Measurements from ENCODE around the gene LENEP. TPM values are rescaled to one million over a fixed set of nuclear protein-coding genes. Genes with fewer than 3 reads are reported as not detected.
A peak's percentile ranks its signal among the peaks of the same experiment; 100 is the strongest.

LENEP gene
- total and polyA plus RNA-seq, 2 of the 8 experiments (the other 6 are each of a cell fraction or from before 2014, with no cell fraction given) = 1.3 TPM; not detected in 1

DNA sequence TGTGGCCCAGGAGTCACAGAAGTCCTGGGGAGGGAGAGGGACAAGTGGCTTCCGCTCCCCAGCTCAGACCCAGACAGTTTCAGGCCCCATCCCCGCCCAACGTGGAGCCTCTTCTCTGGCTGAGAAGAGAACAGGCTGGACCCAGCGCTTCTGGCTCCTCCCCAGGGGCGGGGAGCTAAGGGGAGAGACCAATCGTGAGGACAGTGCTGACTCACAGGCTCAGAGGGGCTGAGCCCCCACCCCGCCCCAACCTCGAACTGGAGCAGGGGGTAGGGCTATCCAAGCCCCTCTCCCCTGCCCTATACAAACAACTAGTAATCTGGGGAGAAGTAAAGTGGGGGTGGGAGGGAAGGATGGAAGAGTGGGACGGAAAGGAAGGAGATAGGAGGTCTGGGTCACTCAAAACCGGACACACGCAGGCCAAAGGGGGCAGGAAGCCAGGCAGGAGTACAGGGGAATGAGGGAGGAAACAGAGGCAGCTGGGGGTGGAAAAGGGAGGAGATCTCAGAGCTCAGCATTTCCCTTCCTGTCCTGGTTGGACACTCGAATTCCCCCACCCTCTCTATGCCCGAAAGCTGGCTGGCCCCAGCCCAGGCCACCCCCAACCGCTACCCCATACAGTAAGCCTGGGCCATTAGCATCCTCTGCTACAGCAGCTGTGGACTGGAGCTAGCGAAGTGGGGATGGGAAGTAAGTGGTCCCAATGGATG, 22.6 kb upstream of the LENEP start, which contains the start of gene SHC1:
SHC1 (minus strand) TSS at position 117 of the 710 bp plus-strand sequence. CDS start 221 bp downstream, outside the sequence.
- Histone ChIP-seq H3K27ac (ENCODE audit: low read depth, low read length) (peak within 1 kb of the TSS; percentile 91), H4K20me1 (replicated peaks in 1 of 2; ENCODE audit: control insufficient read depth in 1 of 2, insufficient read depth in 2 of 2, low read length in 2 of 2) (peaks cover 9% of the 10 kb centered on the region in 2 experiments), H3K18ac (ENCODE audit: extremely low read depth, low read length) (peak within 1 kb of the TSS; percentile 84), H3K36me3 (ENCODE audit: control insufficient read depth in 2 of 4, insufficient read depth in 4 of 4, low read length in 3 of 4) (peaks cover 13 to 26% (median 22%) of the 10 kb centered on the region in 4 experiments), H3K4me2 (ENCODE audit: insufficient read depth in 1 of 2, low read depth in 2 of 2, low read length in 2 of 2) (peak within 1 kb of the TSS; percentile 78), H3K27me3 (replicated peaks in 1 of 4; ENCODE audit: control insufficient read depth in 3 of 4, extremely low read depth in 1 of 4, insufficient read depth in 3 of 4, low read length in 3 of 4) (no peaks in the 10 kb centered on the region), H3K9ac (replicated peaks in 1 of 4; ENCODE audit: extremely low read depth in 1 of 4, low read depth in 3 of 4, low read length in 3 of 4) (peak within 1 kb of the TSS; percentile 55 to 81 (median 70)), H2BK15ac (ENCODE audit: low read length) (peak within 1 kb of the TSS; percentile 85), H4K8ac (ENCODE audit: extremely low read depth, insufficient read depth, low read length) (peak within 1 kb of the TSS; percentile 74), H2BK120ac (replicated peaks; ENCODE audit: low read depth, low read length) (peak within 1 kb of the TSS; percentile 95), H3K4me3 (ENCODE audit: extremely low read depth in 1 of 4, insufficient read depth in 2 of 4, low read depth in 3 of 4, low read length in 4 of 4) (peak within 1 kb of the TSS; percentile 61 to 80 (median 76)), H2AFZ (ENCODE audit: low read length) (no peak within 1 kb of the TSS), H2BK12ac (ENCODE audit: low read depth, low read length) (peak within 1 kb of the TSS; percentile 100), H3K14ac (ENCODE audit: insufficient read length) (peak within 1 kb of the TSS; percentile 16), H2BK20ac (ENCODE audit: low read length) (peak within 1 kb of the TSS; percentile 88), H4K91ac (replicated peaks; ENCODE audit: insufficient read length, low read length) (peak within 1 kb of the TSS; percentile 100), H3K9me3 (ENCODE audit: insufficient read depth in 2 of 2, low read depth in 1 of 2, low read length in 1 of 2) (no peaks in the 10 kb centered on the region), H4K5ac (ENCODE audit: insufficient read length, low read depth, low read length) (peak within 1 kb of the TSS; percentile 92), H3K4me1 (replicated peaks in 1 of 4; ENCODE audit: control insufficient read depth in 3 of 4, insufficient read depth in 4 of 4, low read length in 3 of 4) (peaks cover 3 to 19% (median 14%) of the 10 kb centered on the region in 4 experiments), H3K23me2 (ENCODE audit: low read depth, low read length) (peaks cover 29% of the 10 kb centered on the region), H3K23ac (ENCODE audit: insufficient read length) (peak within 1 kb of the TSS; percentile 61), H3K79me1 (ENCODE audit: low read depth, low read length) (peaks cover 14% of the 10 kb centered on the region; the same call in 1 of the 2 replicates), H2AK5ac (ENCODE audit: low read depth, low read length) (peak within 1 kb of the TSS; percentile 100), H3K79me2 (ENCODE audit: control insufficient read depth in 1 of 2, insufficient read depth in 2 of 2, low read length in 2 of 2) (peaks cover 12 to 47% of the 10 kb centered on the region in 2 experiments), H3K56ac (replicated peaks; ENCODE audit: insufficient read length, low read depth, low read length) (peak within 1 kb of the TSS; percentile 94), H3K4ac (replicated peaks; ENCODE audit: insufficient read length, low read depth, low read length) (peak within 1 kb of the TSS; percentile 98), H2BK5ac (ENCODE audit: low read depth, low read length) (peak within 1 kb of the TSS; percentile 99)
- ChIA-PET POLR2A (ENCODE audit: partially characterized antibody) (interaction anchor here (0.6 to 42.8 kb wide), 20 partner anchors 11 to 1090 kb away, joined by 3 to 702 read pairs (median 4); partner anchors contain the start of genes ADAM15, FLAD1, LENEP and PBXIP1), CTCF (ENCODE audit: partially characterized antibody) (interaction anchor here (0.7 to 20.6 kb wide), 16 partner anchors 10 to 114 kb away, joined by 3 to 334 read pairs (median 6); partner anchors contain the start of genes ADAM15, EFNA4, FLAD1 and LENEP)
- DNase-seq (ENCODE audit: low read depth in 1 of 2, low spot score in 2 of 2) = peak; percentile 84 to 90
- WGBS, 2 experiments (ENCODE audit: extremely low coverage in 1 of 2, insufficient coverage in 1 of 2, insufficient read length in 1 of 2, insufficient replicate concordance in 2 of 2, low coverage in 1 of 2, low lambda C conversion rate in 2 of 2, missing lambda C conversion rate in 1 of 2) = 3% methylated on average over 14 of the region's 15 CpGs; no CpG with 5 or more reads in 1 of the 2 experiments
- no peak for FAIRE-seq
- TF ChIP-seq RBBP5 (IDR thresholded peaks at IDR 0.05; ENCODE audit: borderline replicate concordance, low read depth, low read length) (0 out of 2 replicates have a peak, but pooled peaks have one; percentile 48), JUND (IDR thresholded peaks at IDR 0.05; ENCODE audit: low read length) (peak; percentile 82), CREB1 (IDR thresholded peaks at IDR 0.05) (0 out of 2 replicates have a peak, but pooled peaks have one; percentile 9), SP2 (IDR thresholded peaks at IDR 0.05; ENCODE audit: low read length) (no peak), POLR2A (IDR thresholded peaks at IDR 0.05; ENCODE audit: control extremely low read depth in 1 of 2, low read depth in 2 of 2, low read length in 2 of 2) (peak; percentile 79 to 92), NRF1 (IDR thresholded peaks at IDR 0.05; ENCODE audit: low read depth, low read length) (no peak), MAFK (IDR thresholded peaks at IDR 0.05; ENCODE audit: low read depth, low read length) (peak; percentile 75), GTF2F1 (IDR thresholded peaks at IDR 0.05; ENCODE audit: borderline replicate concordance, low read depth, low read length) (0 out of 2 replicates have a peak, but pooled peaks have one; percentile 21), CEBPB (IDR thresholded peaks at IDR 0.05; ENCODE audit: low read depth, low read length) (no peak), POLR2AphosphoS5 (IDR thresholded peaks at IDR 0.05; ENCODE audit: low read depth, low read length) (peak; percentile 85; the same call in 1 of the 2 replicates)
- TF ChIP-seq, protein P1, sequence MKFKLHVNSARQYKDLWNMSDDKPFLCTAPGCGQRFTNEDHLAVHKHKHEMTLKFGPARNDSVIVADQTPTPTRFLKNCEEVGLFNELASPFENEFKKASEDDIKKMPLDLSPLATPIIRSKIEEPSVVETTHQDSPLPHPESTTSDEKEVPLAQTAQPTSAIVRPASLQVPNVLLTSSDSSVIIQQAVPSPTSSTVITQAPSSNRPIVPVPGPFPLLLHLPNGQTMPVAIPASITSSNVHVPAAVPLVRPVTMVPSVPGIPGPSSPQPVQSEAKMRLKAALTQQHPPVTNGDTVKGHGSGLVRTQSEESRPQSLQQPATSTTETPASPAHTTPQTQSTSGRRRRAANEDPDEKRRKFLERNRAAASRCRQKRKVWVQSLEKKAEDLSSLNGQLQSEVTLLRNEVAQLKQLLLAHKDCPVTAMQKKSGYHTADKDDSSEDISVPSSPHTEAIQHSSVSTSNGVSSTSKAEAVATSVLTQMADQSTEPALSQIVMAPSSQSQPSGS (IDR thresholded peaks at IDR 0.05; ENCODE audit: low read length) = peak; percentile 10; the same call in 1 of the 2 replicates
